Body of pancreas (tissue), 4 donors: ENCODE results near the gene REP15.

Experiments used
- CTCF ChIP-seq, 7 experiments: fragments of 450-650 bp in 4 of 7; fragments of 200-600 bp in 3 of 7; sonication (generic) in 3 of 7; IDR thresholded peaks; one replicate each; pipeline ENCODE4 v1.5.1; 2016 to 2019; ENCODE audit warnings: antibody characterized with exemption in 7 of 7
- POLR2A ChIP-seq, 3 donors: fragments of 450-650 bp; IDR thresholded peaks; one replicate each; pipeline ENCODE4 v1.6.1; 2016; ENCODE audit warnings: antibody characterized with exemption in 3 of 3, mild to moderate bottlenecking in 2 of 3

GRCh38 chr12:27709932-27710591 lies 13.8 kb downstream of the REP15 start:
- TF ChIP-seq CTCF (IDR thresholded peaks at IDR 0.05) (no peak), POLR2A (IDR thresholded peaks at IDR 0.05) (no peak)
